C4-2B (cell line): ENCODE measurements around the gene PPFIBP1.

ENCODE experiments used
- H3K27ac ChIP-seq: fragments of 450-650 bp; 2 replicates; pipeline ENCODE4 v1.5.1; 2017
- CTCF ChIP-seq: fragments of 450-650 bp; conservative IDR thresholded peaks from 2 replicates; pipeline ENCODE4 v1.5.1; 2017; ENCODE audit warnings: mild to moderate bottlenecking
- ZFX ChIP-seq: fragments of 450-650 bp; IDR thresholded peaks from 2 replicates; pipeline ENCODE4 v1.6.1; 2017

Gene PPFIBP1

GRCh38 chr12:27511723-27512045 is 12.3 kb upstream of the PPFIBP1 start:
- TF ChIP-seq CTCF (no peak), ZFX (no peak)
- H3K27ac ChIP-seq, result no peak overlapping the region

GRCh38 chr12:27513155-27513824 is 10.7 kb upstream of the PPFIBP1 start:
- no peak overlapping the region for H3K27ac ChIP-seq
- TF ChIP-seq ZFX, result no peak
- TF ChIP-seq CTCF, result no peak

- no peak overlapping the region for H3K27ac ChIP-seq
- TF ChIP-seq ZFX (no peak), CTCF (no peak)
These were observed 8.3 kb upstream of the PPFIBP1 start for GRCh38 chr12:27515671-27516070.

GRCh38 chr12:27516625-27517024 is 7.4 kb upstream of the PPFIBP1 start:
- H3K27ac ChIP-seq, result no peak overlapping the region
- no peak for TF ChIP-seq CTCF
- no peak for TF ChIP-seq ZFX

GRCh38 chr12:27517546-27517945 is 6.5 kb upstream of the PPFIBP1 start:
- no peak overlapping the region for H3K27ac ChIP-seq
- TF ChIP-seq CTCF (no peak), ZFX (no peak)

GRCh38 chr12:27517961-27518665 is 5.9 kb upstream of the PPFIBP1 start:
- H3K27ac ChIP-seq, result no peak overlapping the region
- TF ChIP-seq CTCF, result no peak
- TF ChIP-seq ZFX, result no peak

GRCh38 chr12:27521066-27521465 is 2.9 kb upstream of the PPFIBP1 start:
- no peak for TF ChIP-seq ZFX
- TF ChIP-seq CTCF, result no peak
- no peak overlapping the region for H3K27ac ChIP-seq
